ENCODE data around the gene VRK3. TPM values are rescaled to one million over a fixed set of nuclear protein-coding genes. Genes with fewer than 3 reads are reported as not detected.
"Not testable (repeated sequence)": the region's sequence is repeated elsewhere in the genome, so short reads cannot be mapped to it uniquely, and the experiment has no call there.

The VRK3 gene
- total RNA-seq, 1 donor from 2014 or later: 11.1 TPM

DNA sequence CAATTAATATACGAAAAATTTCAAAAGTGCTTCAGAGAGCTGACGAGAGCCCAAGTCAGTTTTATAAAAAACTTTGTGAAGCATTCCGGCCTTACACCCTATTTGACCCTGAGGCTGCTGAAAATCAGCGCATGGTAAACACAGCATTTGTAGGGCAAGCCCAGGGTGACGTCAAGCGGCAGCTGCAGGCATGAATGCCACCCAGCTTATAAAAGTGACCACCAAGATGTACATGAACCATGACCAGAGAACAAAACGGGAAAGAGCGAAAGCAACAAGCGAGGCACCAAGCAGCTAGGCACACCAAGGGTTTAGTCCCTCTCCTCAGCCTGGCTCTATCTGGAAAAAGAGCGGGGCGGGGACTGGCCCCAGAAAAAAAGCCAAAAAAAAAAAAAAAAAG is 70.2 kb downstream of the VRK3 start:
- no peak for DNase-seq (ENCODE audit: low spot score)

DNA sequence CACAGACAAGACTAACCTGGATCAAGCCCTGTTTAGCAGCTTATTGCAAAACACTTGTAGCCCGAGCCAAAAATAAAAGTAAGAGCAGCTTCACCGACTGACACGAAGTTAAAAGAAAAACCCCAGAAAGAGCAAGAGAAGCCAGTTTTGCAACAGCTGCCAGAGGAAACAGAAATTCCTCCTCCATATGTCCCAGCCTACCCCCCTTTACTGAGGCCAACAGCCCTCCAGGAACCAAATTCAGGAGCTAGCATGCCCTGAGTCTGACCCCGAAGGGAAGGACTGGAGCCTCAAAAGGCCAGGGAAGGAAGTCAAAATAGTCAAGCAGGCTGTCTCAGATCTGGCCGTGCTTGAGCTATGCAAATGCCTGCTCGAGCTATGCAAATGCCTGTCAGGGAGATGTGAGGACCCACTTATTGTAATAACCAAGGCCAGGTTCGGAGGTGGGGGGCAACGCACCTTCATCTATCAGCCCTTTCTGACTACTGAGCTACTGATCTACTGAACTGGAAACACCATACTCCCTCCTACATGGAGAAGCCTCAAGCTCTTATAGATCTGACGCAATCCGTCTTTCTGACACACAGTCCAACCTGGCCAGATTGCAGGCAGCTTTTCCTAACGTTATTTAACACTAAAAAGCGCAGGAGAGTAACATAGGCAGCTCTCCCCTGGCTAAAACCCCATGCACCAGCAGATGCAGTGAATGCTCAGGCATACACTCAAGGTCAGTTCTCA is 70.9 kb downstream of the VRK3 start:
- peak; percentile 89 for DNase-seq (ENCODE audit: low spot score)

DNA sequence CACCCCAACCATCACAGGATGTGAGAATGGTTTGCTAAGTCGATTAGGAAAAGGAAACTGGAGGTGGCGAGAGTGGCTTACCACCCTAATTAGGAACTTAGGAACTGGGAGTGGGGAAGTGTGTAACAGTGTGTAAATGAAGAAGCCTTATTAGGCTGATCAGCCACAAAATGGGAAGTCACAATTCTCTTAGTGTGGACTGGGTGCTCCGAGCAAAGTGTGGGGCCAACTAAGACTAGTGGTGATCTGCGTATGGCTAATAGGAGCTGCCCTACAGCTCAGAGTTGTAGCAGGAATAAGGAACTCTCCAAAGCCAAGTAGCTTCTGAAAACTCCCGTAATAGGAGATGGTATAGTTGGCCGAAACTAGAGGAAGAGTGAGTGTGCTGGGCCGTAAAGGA is 71.8 kb downstream of the VRK3 start:
- DNase-seq (ENCODE audit: low spot score): no peak

DNA sequence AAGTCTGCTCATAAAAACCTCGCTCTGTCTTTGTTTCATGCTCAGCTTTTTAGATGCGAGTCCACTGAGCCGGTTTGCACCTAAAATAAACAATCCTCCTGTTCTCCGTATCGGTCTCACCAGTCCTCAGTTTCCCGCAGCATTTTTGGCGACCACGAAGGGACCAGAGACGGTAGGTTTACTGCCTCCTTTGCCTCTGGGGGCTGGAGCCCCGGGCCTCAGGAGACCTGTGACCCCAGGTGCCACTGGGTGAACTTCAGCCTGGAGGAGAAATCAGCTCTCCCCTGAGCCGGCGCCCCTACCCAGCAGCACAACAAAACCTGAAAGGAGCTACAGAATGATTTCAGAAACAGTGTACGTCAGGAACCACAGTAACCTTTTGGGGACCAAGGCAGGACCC is 72.3 kb downstream of the VRK3 start:
- no peak for DNase-seq (ENCODE audit: low spot score)

DNA sequence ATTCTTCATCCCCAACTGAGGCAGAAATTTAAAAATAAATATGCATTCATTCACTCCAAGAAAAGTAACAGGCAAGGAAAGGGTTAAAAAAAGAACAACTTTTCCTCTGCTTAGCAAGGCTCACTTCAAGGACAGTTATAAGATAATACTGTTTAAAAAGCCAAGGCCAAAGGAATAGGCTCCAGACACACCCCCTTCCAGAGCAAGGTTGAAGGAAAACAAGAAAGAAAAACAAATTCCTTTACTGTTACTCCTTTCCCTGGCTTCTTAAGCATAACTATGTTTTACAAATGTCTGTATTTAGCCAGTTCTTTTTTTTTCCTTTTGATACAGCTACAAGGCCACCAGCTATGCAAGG is 72.7 kb downstream of the VRK3 start:
- no peak for DNase-seq (ENCODE audit: low spot score)

DNA sequence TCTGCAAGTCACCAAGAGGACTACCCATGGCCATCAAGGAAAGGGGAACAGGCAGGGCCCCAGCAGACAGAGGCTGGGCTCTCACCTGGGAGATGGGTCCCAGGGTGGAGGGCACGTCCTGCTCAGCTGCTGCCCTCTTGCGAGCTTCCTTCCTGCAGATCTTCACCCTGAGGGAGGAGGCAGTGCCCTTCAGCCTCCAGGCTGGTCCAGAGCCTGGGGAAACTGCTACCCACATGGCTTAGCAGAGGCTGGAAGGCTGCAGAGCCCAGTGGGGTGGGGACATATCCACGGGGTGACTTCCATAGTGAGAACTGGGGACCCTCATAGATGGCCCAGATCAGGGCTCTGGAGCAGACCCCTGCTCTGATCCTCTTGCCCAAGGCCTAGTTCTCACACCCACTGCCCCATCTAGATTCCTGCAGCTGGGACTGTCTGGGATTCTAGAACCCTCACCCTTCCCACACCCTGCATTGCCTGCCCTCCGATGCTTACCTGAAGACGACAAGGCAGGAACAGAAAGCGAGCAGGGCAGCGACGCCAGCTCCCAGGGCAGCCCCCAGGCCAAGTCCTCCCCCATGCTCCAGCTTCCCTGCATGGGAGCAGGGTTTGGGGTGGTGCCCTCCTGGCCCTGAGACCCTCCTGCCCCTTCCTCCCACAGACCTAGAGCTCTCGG is 73.2 kb downstream of the VRK3 start:
- no peak for DNase-seq (ENCODE audit: low spot score)

DNA sequence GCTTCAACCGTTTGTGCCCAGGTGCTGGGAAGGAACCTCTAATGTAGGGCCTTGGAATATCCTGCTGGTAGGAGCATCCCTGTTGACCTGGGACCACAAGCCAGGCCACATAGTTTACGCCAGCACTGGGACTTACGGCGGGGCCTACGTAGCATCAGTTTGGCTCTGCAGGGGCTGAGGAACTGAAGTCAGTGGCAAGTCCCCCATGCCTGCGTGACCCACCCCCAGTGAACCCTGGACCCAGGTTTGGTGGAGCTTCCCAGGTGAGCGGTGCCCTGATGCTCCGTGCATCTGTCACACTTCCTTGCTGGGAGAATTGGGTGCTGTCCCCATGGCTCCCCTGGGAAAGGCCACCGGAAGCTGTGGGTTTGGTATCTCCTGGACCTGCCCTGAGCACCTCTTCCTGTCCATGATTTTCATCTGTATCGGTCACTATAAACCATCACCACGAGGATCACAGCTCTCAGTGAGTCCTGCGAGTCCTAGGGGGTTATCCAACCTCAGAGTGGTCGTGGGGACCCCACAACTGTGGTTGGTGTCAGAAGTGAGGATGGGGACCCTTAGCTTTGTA is 74.1 kb downstream of the VRK3 start:
- DNase-seq (ENCODE audit: low spot score): no peak

DNA sequence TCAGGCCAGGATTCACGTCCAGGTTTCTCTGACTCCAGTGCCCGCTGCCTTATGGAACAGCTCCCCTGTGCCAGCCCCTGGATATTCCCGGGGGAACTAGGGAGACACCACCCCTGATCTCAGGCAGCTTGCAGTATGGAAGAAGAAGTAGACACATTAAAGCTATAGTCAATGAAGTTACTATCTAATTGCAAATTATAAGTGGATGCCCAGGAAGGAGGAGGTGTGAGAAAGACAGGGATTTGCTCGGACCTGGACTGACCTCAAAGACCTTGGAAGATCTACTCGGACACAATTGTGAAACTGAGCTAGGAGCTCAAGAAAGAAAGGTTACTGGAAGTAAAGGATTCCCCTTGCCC is 74.6 kb downstream of the VRK3 start:
- DNase-seq (ENCODE audit: low spot score): no peak

DNA sequence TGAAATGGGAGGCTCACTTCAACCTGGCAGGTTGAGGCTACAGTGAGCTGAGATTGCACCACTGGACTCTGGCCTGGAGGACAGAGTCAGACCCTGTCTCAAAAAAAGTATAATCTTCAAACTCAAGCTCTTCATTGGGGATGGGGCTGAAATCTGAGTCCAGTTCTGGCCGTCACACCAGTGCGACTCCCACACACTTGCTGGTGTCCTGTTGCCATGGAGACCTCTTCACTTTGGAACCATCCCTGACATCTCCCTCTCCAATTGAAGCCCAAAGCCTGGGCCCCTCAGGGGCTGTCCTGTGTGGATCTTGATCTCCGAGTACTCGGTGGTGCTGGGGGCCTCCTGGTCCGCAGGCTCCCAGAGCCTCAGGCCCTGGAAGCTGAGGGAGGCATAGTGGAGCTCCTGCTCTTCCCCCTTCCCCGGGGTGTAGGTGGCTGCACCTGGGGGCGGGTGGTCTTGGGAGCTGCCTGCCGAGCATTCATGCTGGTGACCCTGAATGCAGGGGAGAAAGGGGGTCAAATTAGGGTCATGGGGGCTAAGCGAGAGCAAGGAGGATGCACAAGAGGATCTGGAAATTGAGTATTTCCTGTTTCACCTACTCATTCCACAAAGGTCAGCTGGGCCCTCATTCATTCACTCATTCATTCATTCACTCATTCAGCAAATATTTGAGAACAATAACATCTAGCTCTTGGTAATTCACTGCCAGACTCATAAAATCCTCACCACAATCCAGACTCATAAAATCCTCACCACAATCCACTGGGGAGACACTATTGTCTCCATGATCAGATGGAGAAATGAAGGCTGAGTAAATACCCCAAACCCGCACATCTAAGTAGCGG is 75.2 kb downstream of the VRK3 start:
- DNase-seq (ENCODE audit: low spot score): no peak

DNA sequence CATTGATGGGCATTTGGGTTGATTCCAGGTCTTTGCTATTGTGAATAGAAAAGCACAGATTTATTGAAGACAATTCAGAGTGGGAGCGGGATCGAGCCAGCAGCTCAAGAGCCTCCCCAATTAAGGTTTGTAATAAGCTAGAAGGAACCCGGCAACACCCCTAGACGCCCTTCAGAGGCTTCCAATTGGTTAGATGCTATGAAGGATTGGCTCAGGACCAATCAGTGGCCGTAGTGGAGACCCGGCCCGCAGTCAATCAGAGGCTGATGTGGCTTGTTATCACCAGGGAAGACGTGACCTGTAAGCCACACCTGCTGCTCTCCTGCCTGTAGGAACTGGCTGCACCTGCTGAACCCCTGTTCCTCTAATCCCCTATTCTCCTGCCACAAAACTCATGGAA is 78.8 kb downstream of the VRK3 start:
- no peak for DNase-seq (ENCODE audit: low spot score)

DNA sequence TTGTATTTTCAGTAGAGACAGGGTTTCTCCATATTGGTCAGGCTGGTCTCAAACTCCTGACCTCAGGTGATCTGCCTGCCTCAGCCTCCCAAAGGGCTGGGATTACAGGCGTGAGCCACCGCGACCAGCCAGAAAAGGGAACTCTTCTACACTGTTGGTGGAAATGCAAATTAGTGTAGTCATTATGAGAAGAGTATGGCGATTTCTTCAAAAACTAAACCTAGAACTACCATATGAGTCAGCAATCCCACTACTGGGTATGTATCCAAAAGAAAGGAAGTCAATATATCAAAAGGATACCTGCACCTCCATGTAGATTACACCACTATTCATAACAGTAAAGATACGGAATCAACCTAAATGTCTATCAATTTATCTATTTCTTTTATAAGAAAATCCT is 80.6 kb downstream of the VRK3 start:
- DNase-seq (ENCODE audit: low spot score): not testable (repeated sequence)

DNA sequence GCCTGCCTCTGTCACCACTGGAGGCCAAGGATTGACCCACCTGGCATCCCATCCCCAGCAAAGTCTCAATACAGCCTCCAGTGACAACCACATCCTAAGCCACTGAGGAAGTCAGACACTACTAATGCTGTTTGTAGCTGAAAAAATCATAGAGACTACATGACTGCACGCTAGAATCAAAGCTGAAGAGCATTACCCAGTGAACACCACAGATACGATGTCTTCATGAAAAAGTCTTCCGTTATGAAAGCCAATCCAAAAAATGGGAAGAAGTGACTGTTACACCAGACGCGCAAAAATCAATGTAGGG is 84.7 kb downstream of the VRK3 start:
- DNase-seq (ENCODE audit: low spot score): no peak

DNA sequence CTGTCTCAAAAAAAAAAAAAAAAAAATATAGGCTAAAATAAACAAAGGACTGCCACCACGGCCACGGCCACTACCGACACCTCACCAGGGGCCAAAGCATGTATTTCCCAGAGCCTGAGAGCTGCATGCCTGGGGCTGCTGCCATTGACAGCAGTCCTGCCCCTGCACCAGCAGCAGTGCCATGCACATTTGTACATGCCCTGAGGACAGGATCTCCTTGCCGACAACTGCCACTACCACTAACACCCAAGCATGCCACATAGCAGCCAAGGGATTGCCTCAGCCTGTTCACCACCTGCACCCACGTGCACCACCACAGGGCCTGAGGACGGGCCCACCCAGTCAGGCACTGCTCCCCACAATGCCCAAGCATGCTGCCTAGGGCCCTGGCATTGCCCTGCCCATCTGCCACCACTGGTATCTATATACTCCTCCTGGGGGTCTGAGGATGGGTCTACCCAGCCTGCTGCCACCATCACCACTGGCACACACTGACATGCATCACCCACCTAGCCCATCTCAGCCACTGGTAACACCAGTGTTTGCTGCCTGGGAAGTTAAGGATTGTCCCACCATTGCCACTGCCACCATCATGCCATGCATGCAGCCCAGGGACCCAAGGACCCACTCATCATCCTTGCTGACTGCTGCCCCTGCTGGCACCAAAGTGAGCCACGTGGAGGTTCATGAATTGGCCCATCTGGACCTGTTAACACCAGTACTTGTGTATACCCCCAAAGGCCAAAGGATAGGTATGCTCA is 85.3 kb downstream of the VRK3 start:
- DNase-seq (ENCODE audit: low spot score): no peak

DNA sequence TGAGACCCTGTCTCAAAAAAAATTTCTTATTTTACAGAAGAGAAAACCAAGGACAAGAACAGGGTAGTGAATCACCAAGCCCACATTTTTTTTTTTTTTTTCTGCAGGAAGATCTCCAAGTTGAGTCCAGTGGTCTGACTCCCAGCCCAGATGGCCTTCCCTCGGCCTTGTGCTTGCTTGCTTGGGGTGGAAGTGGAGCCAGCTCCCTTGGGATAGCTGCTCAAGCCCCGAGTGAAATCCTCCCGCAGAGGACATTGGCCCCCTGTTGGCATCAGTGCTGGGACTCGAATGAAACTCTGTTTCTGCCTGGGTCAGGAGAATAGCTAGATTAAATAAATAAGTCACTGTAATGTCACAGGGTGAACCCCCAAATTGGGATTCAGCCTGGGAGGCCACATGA is 86.5 kb downstream of the VRK3 start:
- no peak for DNase-seq (ENCODE audit: low spot score)

DNA sequence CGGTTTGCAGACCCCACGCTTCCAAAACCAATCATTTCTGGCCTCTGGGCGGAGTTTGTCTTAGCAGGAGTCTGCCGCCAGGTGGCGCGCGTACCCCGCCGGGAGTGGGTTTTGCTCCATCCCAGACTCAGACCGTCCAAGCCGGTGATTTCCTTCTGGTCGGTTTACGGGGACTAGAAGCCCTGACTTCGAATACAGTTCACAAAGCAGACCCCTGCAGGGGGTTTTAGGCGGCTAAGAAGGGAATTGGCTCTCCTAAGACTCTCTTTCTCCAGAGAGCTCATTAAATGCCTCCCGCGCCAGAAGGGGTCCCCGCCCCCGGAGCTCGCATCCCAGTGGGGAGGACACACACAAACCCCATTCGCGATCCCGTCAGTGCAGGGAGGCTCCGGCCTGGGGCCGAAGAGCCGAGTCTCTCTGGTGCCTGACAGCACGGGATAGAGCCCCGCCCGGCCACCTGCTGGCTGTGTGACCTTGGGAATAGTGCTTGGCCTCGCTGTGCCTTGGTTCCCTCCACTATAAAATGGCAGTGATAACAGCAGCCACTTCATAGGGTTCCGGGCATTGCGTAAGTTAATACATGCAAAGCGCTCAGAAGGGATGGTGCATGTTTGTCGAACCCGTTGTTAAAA is 87.3 kb downstream of the VRK3 start:
- peak; percentile 69 for DNase-seq (ENCODE audit: low spot score)

DNA sequence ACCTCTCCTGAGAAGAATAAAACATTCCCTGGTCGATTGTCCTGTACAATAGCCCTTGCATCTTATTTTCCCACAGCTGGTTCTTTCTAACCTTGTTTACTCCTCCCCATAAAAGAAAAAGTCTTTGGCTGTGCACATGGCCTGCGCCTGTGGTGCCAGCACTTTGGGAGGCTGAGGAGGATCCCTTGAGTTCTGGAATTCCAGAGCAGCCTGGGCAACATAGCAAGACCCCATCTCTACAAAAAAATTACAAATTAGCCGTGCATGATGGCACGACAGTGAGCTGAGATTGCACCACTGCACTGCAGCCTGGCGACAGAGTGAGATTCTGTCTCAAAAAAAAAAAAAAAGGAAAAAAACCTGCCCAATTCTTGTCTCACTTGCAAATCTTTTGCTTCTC is 88.6 kb downstream of the VRK3 start:
- no peak for DNase-seq (ENCODE audit: low spot score)

DNA sequence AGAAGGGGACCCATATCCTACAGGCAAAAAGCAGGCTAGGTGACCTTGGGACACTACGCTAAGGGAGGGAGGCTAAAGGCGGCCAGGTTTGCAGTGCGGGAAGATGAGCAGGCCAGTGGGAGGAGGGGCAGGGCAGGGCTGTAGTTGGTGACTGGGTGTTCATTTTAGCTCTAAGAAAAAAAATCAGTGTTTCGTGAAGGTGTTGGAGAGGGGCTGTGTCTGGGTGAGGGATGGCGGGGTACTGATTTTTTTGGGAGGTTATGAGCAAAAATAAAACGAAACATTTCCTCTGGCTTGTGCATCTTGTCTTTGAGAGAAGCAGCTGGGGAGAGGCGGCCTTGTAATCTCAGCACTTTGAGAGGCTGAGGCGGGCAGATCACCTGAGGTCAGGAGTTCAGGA is 91.5 kb downstream of the VRK3 start:
- DNase-seq (ENCODE audit: low spot score): no peak

DNA sequence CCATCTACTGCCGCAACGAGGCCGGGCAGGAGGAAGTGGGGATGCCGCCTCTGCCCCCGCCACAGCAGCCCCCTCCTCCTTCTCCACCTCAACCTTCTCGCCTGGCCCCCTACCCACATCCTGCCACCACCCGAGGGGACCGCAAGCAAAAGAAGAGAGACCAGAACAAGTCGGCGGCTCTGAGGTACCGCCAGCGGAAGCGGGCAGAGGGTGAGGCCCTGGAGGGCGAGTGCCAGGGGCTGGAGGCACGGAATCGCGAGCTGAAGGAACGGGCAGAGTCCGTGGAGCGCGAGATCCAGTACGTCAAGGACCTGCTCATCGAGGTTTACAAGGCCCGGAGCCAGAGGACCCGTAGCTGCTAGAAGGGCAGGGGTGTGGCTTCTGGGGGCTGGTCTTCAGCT is 92.4 kb downstream of the VRK3 start:
- no peak for DNase-seq (ENCODE audit: low spot score)

DNA sequence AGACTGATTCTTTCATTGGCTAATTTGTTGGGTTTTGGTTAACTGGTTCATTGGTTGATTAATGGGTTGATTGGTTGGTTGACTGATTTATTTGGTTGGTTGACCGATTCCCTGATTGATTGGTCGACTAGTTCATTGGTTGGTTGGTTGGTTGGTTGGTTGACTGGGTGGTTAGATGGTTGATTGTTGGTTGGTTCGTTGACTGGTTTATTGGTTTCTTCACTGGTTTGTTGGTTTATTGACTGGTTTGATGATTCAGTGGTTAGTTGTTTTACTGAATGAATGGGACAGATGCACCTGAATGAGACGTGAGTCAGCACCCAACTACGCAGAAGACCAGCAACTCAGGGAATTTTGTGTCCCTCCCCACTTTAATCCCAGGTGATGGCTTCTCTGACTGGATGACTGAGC is 93.1 kb downstream of the VRK3 start:
- DNase-seq (ENCODE audit: low spot score): no peak

DNA sequence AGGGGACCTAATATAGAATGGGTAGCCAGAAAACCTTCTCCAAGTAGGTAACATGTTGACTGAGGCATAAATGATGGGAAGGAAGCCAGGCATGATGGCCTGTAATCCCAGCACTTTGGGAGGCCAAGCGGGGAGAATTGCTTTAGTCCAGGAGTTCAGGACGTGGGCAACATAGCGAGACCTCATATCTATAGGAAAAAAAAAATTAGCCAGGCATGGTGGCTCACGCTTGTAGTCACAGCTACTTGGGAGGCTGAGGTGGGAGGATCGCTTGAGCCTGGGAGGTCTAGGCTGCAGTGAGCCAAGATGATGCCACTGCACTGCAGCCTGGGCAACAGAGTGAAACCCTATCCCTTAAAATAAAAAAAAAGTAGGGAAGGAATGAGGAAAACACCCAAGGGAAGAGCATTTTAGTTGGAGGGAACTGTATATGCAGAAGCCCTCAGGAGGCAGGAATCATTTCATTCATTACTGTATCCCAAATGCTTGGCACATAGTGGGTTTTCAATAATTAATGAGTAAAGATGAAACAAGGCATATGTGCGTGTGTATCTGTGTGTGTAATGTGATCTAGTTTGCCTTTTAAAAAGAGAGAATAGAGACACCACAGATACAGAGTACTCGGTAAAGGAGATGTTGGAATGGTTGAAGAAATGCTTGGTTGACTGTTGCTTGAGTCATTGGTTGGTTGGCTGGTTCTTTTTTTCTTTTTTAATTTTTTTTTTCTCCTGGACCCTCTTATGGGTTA is 93.7 kb downstream of the VRK3 start:
- DNase-seq (ENCODE audit: low spot score): no peak
